Endothelial cell of umbilical vein (primary cell): ENCODE results near the gene SH3PXD2A.

ENCODE experiments used
- CTCF ChIP-seq, 2 donors: IDR thresholded peaks; 1 replicate in 1 of 2; 2 replicates in 1 of 2; pipeline ENCODE4 v1.5.1; 2011; ENCODE audit warnings: low read length in 2 of 2, mild to moderate bottlenecking in 2 of 2, moderate library complexity in 2 of 2, control low read depth in 1 of 2, inconsistent platforms in 1 of 2, low read depth in 1 of 2; ENCODE audit not compliant: insufficient read depth in 1 of 2; ENCODE audit errors: extremely low read depth in 1 of 2
- EZH2 ChIP-seq: IDR thresholded peaks from 2 replicates; pipeline ENCODE4 v1.6.1; 2012; ENCODE audit warnings: borderline replicate concordance, low read depth, mild to moderate bottlenecking, moderate library complexity, low read length, inconsistent platforms; ENCODE audit not compliant: severe bottlenecking
- POLR2A ChIP-seq: IDR thresholded peaks from 2 replicates; pipeline ENCODE4 v1.6.1; 2012; ENCODE audit warnings: low read depth, mild to moderate bottlenecking, control low read depth, low read length
- POLR2AphosphoS5 ChIP-seq: IDR thresholded peaks from 2 replicates; pipeline ENCODE4 v1.6.1; 2012; ENCODE audit warnings: low read depth, mild to moderate bottlenecking, control low read depth, low read length, moderate library complexity; ENCODE audit not compliant: insufficient read depth
- TF ChIP-seq, protein P1 (sequence below): IDR thresholded peaks from 2 replicates; pipeline ENCODE4 v1.6.1; 2011; ENCODE audit not compliant: insufficient read depth, insufficient read length

DNA sequence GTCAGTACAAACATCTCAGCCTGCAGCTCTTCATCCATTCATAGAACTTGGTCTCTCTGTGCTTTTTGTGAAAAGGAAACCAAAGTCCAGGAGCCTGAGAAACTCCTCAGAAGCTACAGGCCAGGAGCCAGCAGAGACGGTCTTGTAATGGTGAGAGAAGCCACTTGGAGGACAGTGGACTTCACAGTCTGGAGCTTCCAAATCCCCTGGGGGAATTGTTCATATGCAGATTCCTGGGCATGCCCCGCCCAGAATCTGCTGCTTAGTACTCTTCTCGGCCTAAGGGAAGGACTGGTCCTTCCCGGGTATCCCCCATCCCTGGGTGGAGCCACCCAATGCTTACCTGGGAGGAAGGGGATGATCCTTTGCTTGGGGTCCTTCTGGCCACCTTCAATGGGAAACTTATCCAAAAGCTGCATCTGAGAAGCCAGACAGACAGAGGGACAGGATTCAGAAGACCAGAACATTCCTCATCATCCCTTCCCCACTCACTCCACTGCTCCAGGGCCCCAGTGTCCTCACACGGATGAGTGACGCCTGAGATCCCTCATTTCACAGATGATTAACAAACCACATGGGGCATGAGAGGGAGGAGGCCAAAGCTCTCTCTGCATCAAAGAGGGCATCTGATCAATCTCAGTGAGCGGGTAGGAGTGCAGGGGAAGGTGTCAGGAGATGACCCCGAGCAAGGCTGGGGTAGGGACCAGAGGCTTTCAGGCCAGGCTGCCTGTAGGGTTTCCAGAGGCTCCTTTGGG lies 88.4 kb downstream of the SH3PXD2A start:
- TF ChIP-seq, protein P1, sequence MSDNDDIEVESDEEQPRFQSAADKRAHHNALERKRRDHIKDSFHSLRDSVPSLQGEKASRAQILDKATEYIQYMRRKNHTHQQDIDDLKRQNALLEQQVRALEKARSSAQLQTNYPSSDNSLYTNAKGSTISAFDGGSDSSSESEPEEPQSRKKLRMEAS: no peak
- TF ChIP-seq CTCF (IDR thresholded peaks at IDR 0.05; ENCODE audit: extremely low read depth in 1 of 2, insufficient read depth in 1 of 2, low read depth in 1 of 2, low read length in 2 of 2): no peak
- no peak for TF ChIP-seq POLR2AphosphoS5
- no peak for TF ChIP-seq EZH2
- no peak for TF ChIP-seq POLR2A
